Measurements from ENCODE around the gene PIR. TPM values are rescaled to one million over a fixed set of nuclear protein-coding genes. Genes with fewer than 3 reads are reported as not detected.

The PIR gene
- total and polyA plus RNA-seq, 4 donors, result 8.3 to 29.1 (median 13.4) TPM

GRCh38 chrX:15474028-15474427, 19.1 kb downstream of the PIR start:
- whole genome bisulfite sequencing, 2 donors, result 70 to 87% methylated on average over 4 of the region's 4 CpGs
- no peak for TF ChIP-seq CTCF (IDR thresholded peaks at IDR 0.05; ENCODE audit: control extremely low read depth, extremely low read depth)
- H3K4me1 ChIP-seq (ENCODE audit: control insufficient read depth in 5 of 5, insufficient read depth in 5 of 5, low read length in 5 of 5), result peaks cover 0 to 8% (median 0%) of the 10 kb centered on the region in 5 donors
- peaks cover 0 to 43% (median 28%) of the 10 kb centered on the region in 3 donors for H3K27me3 ChIP-seq (ENCODE audit: control insufficient read depth in 3 of 3, insufficient read depth in 3 of 3, low read length in 2 of 3)
- no peaks in the 10 kb centered on the region for H3K36me3 ChIP-seq (ENCODE audit: control insufficient read depth in 4 of 4, insufficient read depth in 4 of 4, low read length in 4 of 4)
- H3K4me3 ChIP-seq, result no peak overlapping the region
- ATAC-seq (ENCODE audit: insufficient read depth, low FRiP score) (no peak), DNase-seq (no peak)
- no peak overlapping the region for H3K9ac ChIP-seq (ENCODE audit: insufficient read depth in 1 of 2, low read length in 2 of 2)
- no peak overlapping the region for H3K27ac ChIP-seq (ENCODE audit: low read depth in 1 of 2, low read length in 1 of 2)
- no peaks in the 10 kb centered on the region for H3K9me3 ChIP-seq (ENCODE audit: control insufficient read depth in 4 of 4, insufficient read depth in 3 of 4, low read length in 3 of 4)

GRCh38 chrX:15472531-15472930, 20.6 kb downstream of the PIR start:
- no peaks in the 10 kb centered on the region for H3K36me3 ChIP-seq (ENCODE audit: control insufficient read depth in 4 of 4, insufficient read depth in 4 of 4, low read length in 4 of 4)
- H3K27me3 ChIP-seq (ENCODE audit: control insufficient read depth in 3 of 3, insufficient read depth in 3 of 3, low read length in 2 of 3), result peaks cover 0 to 29% (median 22%) of the 10 kb centered on the region in 3 donors
- no peak for DNase-seq
- no peak overlapping the region for H3K4me3 ChIP-seq
- no peak overlapping the region for H3K27ac ChIP-seq (ENCODE audit: low read depth in 1 of 2, low read length in 1 of 2)
- no peak for ATAC-seq (ENCODE audit: insufficient read depth, low FRiP score)
- H3K9ac ChIP-seq (ENCODE audit: insufficient read depth in 1 of 2, low read length in 2 of 2), result no peak overlapping the region
- peaks cover 0 to 8% (median 0%) of the 10 kb centered on the region in 5 donors for H3K4me1 ChIP-seq (ENCODE audit: control insufficient read depth in 5 of 5, insufficient read depth in 5 of 5, low read length in 5 of 5)
- TF ChIP-seq CTCF (IDR thresholded peaks at IDR 0.05; ENCODE audit: control extremely low read depth, extremely low read depth), result no peak
- no peaks in the 10 kb centered on the region for H3K9me3 ChIP-seq (ENCODE audit: control insufficient read depth in 4 of 4, insufficient read depth in 3 of 4, low read length in 3 of 4)

- Histone ChIP-seq H3K9me3 (ENCODE audit: control insufficient read depth in 4 of 4, insufficient read depth in 3 of 4, low read length in 3 of 4) (peaks cover 0 to 3% (median 0%) of the 10 kb centered on the region in 4 donors), H3K27me3 (ENCODE audit: control insufficient read depth in 3 of 3, insufficient read depth in 3 of 3, low read length in 2 of 3) (peaks cover 0 to 31% (median 31%) of the 10 kb centered on the region in 3 donors), H3K9ac (ENCODE audit: insufficient read depth in 1 of 2, low read length in 2 of 2) (no peak overlapping the region), H3K4me1 (ENCODE audit: control insufficient read depth in 5 of 5, insufficient read depth in 5 of 5, low read length in 5 of 5) (peaks cover 0 to 8% (median 0%) of the 10 kb centered on the region in 5 donors), H3K36me3 (ENCODE audit: control insufficient read depth in 4 of 4, insufficient read depth in 4 of 4, low read length in 4 of 4) (peaks cover 0 to 2% (median 0%) of the 10 kb centered on the region in 4 donors), H3K27ac (ENCODE audit: low read depth in 1 of 2, low read length in 1 of 2) (no peak overlapping the region), H3K4me3 (no peak overlapping the region)
- TF ChIP-seq CTCF (IDR thresholded peaks at IDR 0.05; ENCODE audit: control extremely low read depth, extremely low read depth), result peak; percentile 72
- ATAC-seq (ENCODE audit: insufficient read depth, low FRiP score) (peak; percentile 79), DNase-seq (peak; percentile 65 to 79 (median 75))
- WGBS, 2 donors, result 14 to 19% methylated on average over 3 of the region's 3 CpGs
Observed at GRCh38 chrX:15471028-15471427, 22.1 kb downstream of the PIR start.

- Histone ChIP-seq H3K4me1 (ENCODE audit: control insufficient read depth in 5 of 5, insufficient read depth in 5 of 5, low read length in 5 of 5) (peaks cover 0 to 8% (median 0%) of the 10 kb centered on the region in 5 donors), H3K9ac (ENCODE audit: insufficient read depth in 1 of 2, low read length in 2 of 2) (no peak overlapping the region), H3K9me3 (ENCODE audit: control insufficient read depth in 4 of 4, insufficient read depth in 3 of 4, low read length in 3 of 4) (peaks cover 0 to 3% (median 0%) of the 10 kb centered on the region in 4 donors), H3K27me3 (ENCODE audit: control insufficient read depth in 3 of 3, insufficient read depth in 3 of 3, low read length in 2 of 3) (peaks cover 0 to 25% (median 22%) of the 10 kb centered on the region in 3 donors), H3K36me3 (ENCODE audit: control insufficient read depth in 4 of 4, insufficient read depth in 4 of 4, low read length in 4 of 4) (peaks cover 0 to 2% (median 0%) of the 10 kb centered on the region in 4 donors), H3K27ac (ENCODE audit: low read depth in 1 of 2, low read length in 1 of 2) (no peak overlapping the region), H3K4me3 (no peak overlapping the region)
- no peak for ATAC-seq (ENCODE audit: insufficient read depth, low FRiP score)
- 68 to 100% methylated on average over 1 of the region's 1 CpG for WGBS, 2 donors
- no peak for TF ChIP-seq CTCF (IDR thresholded peaks at IDR 0.05; ENCODE audit: control extremely low read depth, extremely low read depth)
- DNase-seq, result no peak
Observed at GRCh38 chrX:15469613-15470012, 23.5 kb downstream of the PIR start.

Measured in lung (tissue), 12 donors.